Right cardiac atrium (tissue), 5 donors: ENCODE data around the gene SKA3. TPM values are rescaled to one million over a fixed set of nuclear protein-coding genes. Genes with fewer than 3 reads are reported as not detected.
"Not testable (repeated sequence)": the region's sequence is repeated elsewhere in the genome, so short reads cannot be mapped to it uniquely, and the experiment has no call there.

ENCODE experiments used
- ATAC-seq, 2 donors: fragments of 200-7000 bp; cut with Tn5 transposase; one replicate each; pipeline versions ENCODE4 v1.8.0 to v1.9.1; 2020; ENCODE audit warnings: moderate library complexity in 2 of 2, mild to moderate bottlenecking in 1 of 2
- DNase-seq, 3 donors: peaks; one replicate each; pipeline ENCODE4 v3.0.0-alpha.2; 2020
- H3K27ac ChIP-seq: one replicate; pipeline ENCODE4 v1.5.1; 2013; ENCODE audit warnings: mild to moderate bottlenecking, low read length, control low read depth, moderate library complexity
- H3K27me3 ChIP-seq: one replicate; pipeline ENCODE4 v1.6.1; 2013; ENCODE audit not compliant: control insufficient read depth, insufficient read depth
- H3K4me1 ChIP-seq: one replicate; pipeline ENCODE4 v1.6.1; 2013; ENCODE audit warnings: low read length; ENCODE audit not compliant: control insufficient read depth, insufficient read depth
- H3K4me3 ChIP-seq: one replicate; pipeline ENCODE4 v1.5.1; 2013; ENCODE audit warnings: low read length, control low read depth
- H3K9me3 ChIP-seq: one replicate; pipeline ENCODE4 v1.6.1; 2013; ENCODE audit warnings: low read length; ENCODE audit not compliant: control insufficient read depth
- WGBS: extraction: QIAGEN DNeasy Blood & Tissue Kit; methylation state at CpG from one replicate; pipeline ENCODE4 v1.1.7; 2013; 5-methylcytosine and 5-hydroxymethylcytosine counted together
- intact Hi-C, 4 donors: fragments of 100-400 bp; cut with DNase I; formaldehyde crosslinking; loops; one replicate each; pipeline versions ENCODE4 v1.11.0 to v1.14.0; 2022 to 2023
- polyA plus RNA-seq: library from polyadenylated mRNA; stranded (reverse); fragments of 200-250 nt; gene quantifications from one replicate; pipeline ENCODE4 v1.2.3, GENCODE V29; 2013
- total RNA-seq, 4 donors: library from RNA; stranded (reverse); fragmentation: NEBNext Ultra II Directional; extraction: Animal tissue kit (Norgen Biotek cat#: 25700); gene quantifications; one replicate each; pipeline ENCODE4 v1.2.1, GENCODE V29; 2021
- donor health status: healthy with polysubstance abuse.
- donor health status: DM: no; HTN: yes; CAD: no.
- donor health status: DM: no; HTN: no; CAD: no.
- donor health status: DM: no; HTN: yes; CAD: no; lungs with severe emphysema.
- donor health status: DM: yes; HTN: yes; CAD: no.

SKA3 gene
- total and polyA plus RNA-seq, 5 donors, result 0.07 to 0.91 (median 0.45) TPM; not detected in 1

DNA sequence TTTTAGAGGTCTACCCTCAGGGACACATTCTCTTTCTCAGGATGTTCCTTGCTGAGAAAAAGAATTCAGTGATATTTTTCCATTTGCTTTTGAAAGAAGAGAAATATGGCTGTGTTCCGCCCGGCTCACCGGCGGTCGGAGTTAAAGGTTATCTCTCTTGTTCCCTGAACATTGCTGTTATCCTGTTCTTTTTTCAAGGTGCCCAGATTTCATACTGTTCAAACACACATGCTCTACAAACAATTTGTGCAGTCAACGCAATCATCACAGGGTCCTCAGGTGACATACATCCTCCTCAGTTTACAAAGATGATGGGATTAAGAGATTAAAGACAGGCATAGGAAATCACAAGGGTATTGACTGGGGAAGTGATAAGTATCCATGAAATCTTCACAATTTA is 40.5 kb downstream of the SKA3 start:
- not testable (repeated sequence) for DNase-seq, H3K27me3 ChIP-seq, H3K4me1 ChIP-seq, H3K9me3 ChIP-seq, H3K27ac ChIP-seq, ATAC-seq, H3K4me3 ChIP-seq
- intact Hi-C loops, result loop anchor here in 1 of 4 donors (10.0 kb wide), 1 partner anchor 191 kb away; no protein-coding TSS in a partner anchor
- 78% methylated on average over 6 of the region's 6 CpGs for WGBS

GRCh38 chr13:21134475-21134874 is 41.9 kb downstream of the SKA3 start:
- intact Hi-C loops, result loop anchor here in 2 of 4 donors (5.0 to 10.0 kb wide), 2 partner anchors 190 to 192 kb away; no protein-coding TSS in a partner anchor
- H3K4me3 ChIP-seq, result no peak overlapping the region

DNA sequence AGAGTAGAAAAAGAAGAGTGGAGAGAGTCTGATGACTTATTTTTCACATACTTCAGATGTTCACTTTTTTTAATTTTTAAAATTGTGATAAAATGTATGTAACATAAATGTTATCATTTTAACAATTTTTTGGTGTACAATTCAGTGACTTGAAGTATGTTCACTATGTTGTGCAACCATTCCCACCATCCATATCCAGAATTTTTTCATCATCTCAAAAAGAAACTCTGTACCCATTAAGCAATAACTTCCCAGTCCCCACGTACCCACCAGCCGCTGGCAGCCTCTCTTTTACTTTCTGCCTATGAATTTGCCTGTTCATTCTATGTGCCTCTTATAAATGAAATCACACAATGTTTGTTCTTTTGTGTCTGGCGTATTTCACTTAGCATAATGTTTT is 43.3 kb downstream of the SKA3 start:
- WGBS, result 69% methylated on average over 3 of the region's 3 CpGs
- no peaks in the 10 kb centered on the region for H3K4me1 ChIP-seq
- intact Hi-C loops, result loop anchor here in 2 of 4 donors (5.0 to 10.0 kb wide), 2 partner anchors 188 to 191 kb away; no protein-coding TSS in a partner anchor
- no peak for ATAC-seq
- no peaks in the 10 kb centered on the region for H3K27me3 ChIP-seq
- H3K27ac ChIP-seq, result no peak overlapping the region
- DNase-seq, result no peak
- no peak overlapping the region for H3K4me3 ChIP-seq
- H3K9me3 ChIP-seq, result no peaks in the 10 kb centered on the region

More at GRCh38 chr13:21134475-21134874, 41.9 kb downstream of the SKA3 start:
- 70% methylated on average over 5 of the region's 5 CpGs for WGBS
- Histone ChIP-seq H3K27ac (no peak overlapping the region), H3K9me3 (no peaks in the 10 kb centered on the region), H3K27me3 (no peaks in the 10 kb centered on the region), H3K4me1 (no peaks in the 10 kb centered on the region)
- no peak for DNase-seq
- no peak for ATAC-seq

DNA sequence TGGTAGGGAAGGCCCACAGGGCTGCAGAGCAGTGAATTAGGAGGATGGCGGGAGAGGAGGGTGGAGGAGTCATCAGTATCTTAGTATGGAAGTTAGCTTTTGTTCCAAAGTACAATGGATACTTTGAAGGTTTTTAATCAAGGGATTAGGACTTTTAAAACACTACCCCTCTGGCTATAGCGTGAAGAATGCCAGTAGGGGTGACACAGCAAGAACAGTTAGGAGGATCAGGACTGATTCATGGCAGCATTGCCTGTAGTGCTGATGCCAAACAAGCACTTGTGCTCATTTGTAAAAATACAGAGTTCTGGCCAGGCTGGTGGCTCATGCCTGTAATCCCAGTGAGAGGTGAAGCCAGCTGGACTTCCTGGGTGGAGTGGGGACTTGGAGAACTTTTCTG is 46.2 kb downstream of the SKA3 start:
- DNase-seq (no peak), ATAC-seq (no peak)
- H3K9me3 ChIP-seq, result no peaks in the 10 kb centered on the region
- WGBS, result 94% methylated on average over 2 of the region's 2 CpGs
- no peaks in the 10 kb centered on the region for H3K4me1 ChIP-seq
- no peak overlapping the region for H3K4me3 ChIP-seq
- intact Hi-C loops, result loop anchor here in 2 of 4 donors (5.0 to 10.0 kb wide), 2 partner anchors 185 to 188 kb away; no protein-coding TSS in a partner anchor
- no peaks in the 10 kb centered on the region for H3K27me3 ChIP-seq
- H3K27ac ChIP-seq, result no peak overlapping the region

- intact Hi-C loops, result no loop called here
- Histone ChIP-seq H3K27ac (no peak overlapping the region), H3K4me3 (no peak overlapping the region), H3K9me3 (no peaks in the 10 kb centered on the region), H3K27me3 (no peaks in the 10 kb centered on the region), H3K4me1 (no peaks in the 10 kb centered on the region)
- 27% methylated on average over 7 of the region's 7 CpGs for WGBS
- ATAC-seq (no peak), DNase-seq (no peak)
Observed at GRCh38 chr13:21124852-21125251, 51.5 kb downstream of the SKA3 start.

GRCh38 chr13:21123956-21124355 is 52.4 kb downstream of the SKA3 start:
- Histone ChIP-seq H3K27ac (no peak overlapping the region), H3K27me3 (no peaks in the 10 kb centered on the region), H3K9me3 (no peaks in the 10 kb centered on the region), H3K4me1 (no peaks in the 10 kb centered on the region), H3K4me3 (no peak overlapping the region)
- DNase-seq (no peak), ATAC-seq (no peak)
- intact Hi-C loops, result no loop called here
- WGBS, result 77% methylated on average over 8 of the region's 8 CpGs

DNA sequence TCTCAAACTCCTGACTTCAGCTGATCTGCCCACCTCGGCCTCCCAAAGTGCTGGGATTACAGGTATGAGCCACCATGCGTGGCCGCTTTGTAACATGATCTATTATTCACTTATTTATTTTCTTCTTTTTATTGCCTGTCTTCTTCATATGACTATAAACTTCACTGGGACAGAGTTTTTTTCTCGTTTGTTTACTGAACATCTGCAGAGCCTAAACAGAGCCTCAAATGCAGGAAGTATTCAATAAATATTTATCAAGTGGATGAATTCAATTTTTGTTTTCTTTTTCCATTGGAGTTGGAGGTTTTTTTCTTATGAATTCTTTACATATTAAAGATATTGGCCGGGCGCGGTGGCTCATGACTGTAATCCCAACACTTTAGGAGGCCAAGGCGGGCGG is 54.7 kb downstream of the SKA3 start:
- H3K9me3 ChIP-seq, result no peaks in the 10 kb centered on the region
- H3K4me3 ChIP-seq, result no peak overlapping the region
- DNase-seq, result no peak
- WGBS, result 89% methylated on average over 9 of the region's 9 CpGs
- intact Hi-C loops, result no loop called here
- H3K4me1 ChIP-seq, result no peaks in the 10 kb centered on the region
- no peak for ATAC-seq
- no peak overlapping the region for H3K27ac ChIP-seq
- H3K27me3 ChIP-seq, result no peaks in the 10 kb centered on the region

DNA sequence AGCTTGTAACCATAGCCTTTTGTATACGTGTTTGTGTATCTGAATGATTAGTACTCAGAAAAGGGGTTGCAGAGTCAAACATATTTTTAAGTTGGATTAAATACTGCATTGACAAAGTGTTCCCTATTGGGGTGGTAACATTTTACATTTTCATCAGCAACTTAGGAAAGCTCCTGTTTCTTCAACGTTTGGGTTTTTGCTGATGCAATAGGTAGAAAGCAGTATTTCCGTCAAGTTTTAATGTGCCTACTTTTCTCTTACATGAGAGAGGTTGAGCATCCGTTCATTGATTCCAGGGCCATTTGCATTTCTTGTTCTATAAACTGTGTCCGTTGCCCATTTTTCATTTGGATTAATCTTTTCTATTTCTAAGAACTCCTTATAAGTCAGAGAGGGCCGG is 56.2 kb downstream of the SKA3 start:
- H3K27me3 ChIP-seq, result no peaks in the 10 kb centered on the region
- ATAC-seq (no peak), DNase-seq (no peak)
- WGBS, result 89% methylated on average over 6 of the region's 6 CpGs
- no peak overlapping the region for H3K4me3 ChIP-seq
- intact Hi-C loops, result no loop called here
- H3K4me1 ChIP-seq, result no peaks in the 10 kb centered on the region
- no peaks in the 10 kb centered on the region for H3K9me3 ChIP-seq
- H3K27ac ChIP-seq, result no peak overlapping the region

GRCh38 chr13:21119526-21119925 is 56.8 kb downstream of the SKA3 start:
- no peaks in the 10 kb centered on the region for H3K27me3 ChIP-seq
- 96% methylated on average over 2 of the region's 2 CpGs for WGBS
- intact Hi-C loops, result loop anchor here in 1 of 4 donors (10.0 kb wide), 1 partner anchor 355 kb away; no protein-coding TSS in a partner anchor
- H3K27ac ChIP-seq, result no peak overlapping the region
- DNase-seq (no peak), ATAC-seq (no peak)
- H3K4me3 ChIP-seq, result no peak overlapping the region
- no peaks in the 10 kb centered on the region for H3K9me3 ChIP-seq
- no peaks in the 10 kb centered on the region for H3K4me1 ChIP-seq

GRCh38 chr13:21118180-21118579 is 58.2 kb downstream of the SKA3 start:
- no peaks in the 10 kb centered on the region for H3K27me3 ChIP-seq
- DNase-seq, result no peak
- H3K9me3 ChIP-seq, result no peaks in the 10 kb centered on the region
- no peak for ATAC-seq
- H3K4me1 ChIP-seq, result no peaks in the 10 kb centered on the region
- H3K27ac ChIP-seq, result no peak overlapping the region
- intact Hi-C loops, result loop anchor here in 1 of 4 donors (10.0 kb wide), 1 partner anchor 357 kb away; no protein-coding TSS in a partner anchor
- H3K4me3 ChIP-seq, result no peak overlapping the region
- WGBS, result 85% methylated on average over 5 of the region's 5 CpGs

DNA sequence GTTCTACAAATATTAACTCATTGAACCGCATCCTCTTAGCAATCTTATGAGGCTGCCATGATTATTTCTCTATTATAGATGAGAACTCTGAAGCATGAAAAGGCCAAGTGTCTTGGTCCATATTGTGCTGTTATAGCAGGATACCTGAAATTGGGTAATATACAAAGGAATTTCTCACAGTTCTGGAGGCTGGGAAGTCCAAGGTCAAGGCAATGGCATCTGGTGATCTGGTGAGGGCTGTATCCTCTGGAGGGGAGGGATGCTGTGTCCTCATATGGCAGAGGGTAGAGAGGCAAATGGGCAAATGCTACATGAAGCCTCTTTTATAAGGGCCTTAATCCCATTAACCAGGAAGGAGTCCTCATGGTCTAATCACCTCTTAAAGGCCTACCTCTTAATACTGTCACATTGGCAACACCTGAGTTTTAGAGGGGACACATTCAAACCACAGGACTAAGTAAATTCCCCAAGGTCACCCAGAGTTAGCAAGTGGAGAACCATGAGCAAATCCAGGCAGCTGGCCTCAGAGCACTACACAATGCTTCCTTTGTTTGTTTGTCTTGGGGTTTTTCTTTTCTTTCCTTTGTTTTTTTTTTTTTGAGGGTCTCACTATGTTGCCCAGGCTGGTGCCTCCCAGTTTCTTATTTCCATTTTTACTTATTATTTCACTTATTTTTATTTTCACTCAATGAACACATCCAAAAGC is 59.1 kb downstream of the SKA3 start:
- 94% methylated on average over 1 of the region's 1 CpG for WGBS
- Histone ChIP-seq H3K27ac (no peak overlapping the region), H3K4me1 (no peaks in the 10 kb centered on the region), H3K4me3 (no peak overlapping the region), H3K27me3 (no peaks in the 10 kb centered on the region), H3K9me3 (no peaks in the 10 kb centered on the region)
- intact Hi-C loops, result loop anchor here in 1 of 4 donors (10.0 kb wide), 1 partner anchor 358 kb away; no protein-coding TSS in a partner anchor
- ATAC-seq, result no peak
- DNase-seq, result no peak
